GM03348 (cell line): Measurements from ENCODE around the gene SIRT7.

Source experiments
- DNase-seq: peaks from one replicate; pipeline ENCODE4 v3.0.0; 2012; ENCODE audit warnings: low spot score

SIRT7 gene

DNA sequence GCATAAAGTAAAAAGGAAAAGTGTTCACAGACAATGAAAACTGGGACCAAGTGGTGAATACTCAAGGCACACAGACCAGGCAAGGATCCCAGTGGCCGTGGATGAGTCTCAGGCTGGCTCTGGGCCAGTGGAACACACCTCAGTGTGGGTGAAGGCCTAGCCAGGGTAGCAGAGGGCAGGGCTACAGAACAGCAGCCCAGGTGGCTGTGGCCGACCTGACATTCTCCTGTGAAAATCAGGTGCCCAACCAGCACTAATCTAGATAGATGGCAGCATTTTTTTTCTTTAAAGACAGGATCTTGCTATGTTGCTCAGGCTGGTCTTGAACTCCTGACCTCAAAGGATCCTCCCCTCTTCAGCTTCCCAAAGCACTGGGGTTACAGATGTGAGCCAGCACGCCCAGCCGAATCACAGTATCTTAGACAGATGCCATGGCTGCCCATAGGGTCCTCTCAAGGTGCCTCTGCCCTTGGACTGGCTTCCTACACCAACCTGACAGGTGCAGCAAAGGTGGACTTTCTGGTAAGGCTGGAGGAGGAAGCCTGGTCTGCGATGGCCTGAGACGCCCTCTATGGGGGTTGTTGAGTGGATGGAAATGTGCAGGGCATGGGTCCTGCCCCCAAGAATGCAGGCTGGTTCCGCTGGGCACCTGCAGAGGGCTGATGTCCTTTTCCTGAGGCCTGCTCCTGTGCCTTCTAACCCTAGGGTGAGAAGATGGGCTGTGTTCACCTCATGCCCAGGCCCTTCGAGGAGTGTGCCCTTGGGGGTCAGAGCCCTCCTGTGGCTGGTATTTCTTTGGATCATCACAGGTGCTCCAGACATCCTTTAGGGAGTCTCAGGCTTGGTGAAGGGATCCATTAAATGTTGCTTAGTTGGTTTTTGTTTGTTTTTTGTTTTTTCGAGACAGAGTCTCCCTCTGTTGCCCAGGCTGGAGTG, 53.9 kb downstream of the SIRT7 start:
- DNase-seq: no peak

DNA sequence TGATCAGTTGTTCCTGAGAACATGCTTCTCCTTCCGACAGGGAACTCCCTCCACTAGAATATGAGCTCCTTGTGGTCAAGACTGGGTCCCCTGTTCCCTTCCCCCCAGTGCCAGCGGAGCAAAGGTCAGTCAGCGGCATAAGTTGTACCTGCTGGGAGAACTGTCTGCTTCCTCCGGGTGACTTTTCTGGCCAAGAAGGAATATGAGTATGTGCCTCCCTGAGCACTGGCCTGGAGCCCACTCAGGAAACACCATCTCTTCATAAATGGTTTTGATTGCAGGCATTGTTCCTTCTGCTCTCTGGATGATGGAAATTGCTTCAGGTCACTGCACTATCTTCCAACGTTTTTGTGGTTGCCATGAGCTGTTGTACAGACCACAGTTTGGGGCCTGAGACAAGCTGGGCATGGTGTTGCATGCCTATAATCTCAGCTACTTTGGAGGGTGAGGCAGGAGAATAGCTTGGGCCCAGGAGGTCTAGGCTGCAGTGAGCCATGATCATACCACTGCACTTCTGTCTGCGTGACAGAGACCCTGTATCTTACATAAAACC, 54.8 kb downstream of the SIRT7 start:
- DNase-seq: no peak
